Vagina (tissue), 2 donors: ENCODE data around the gene RNF227. TPM values are rescaled to one million over a fixed set of nuclear protein-coding genes. Genes with fewer than 3 reads are reported as not detected.
A peak's percentile ranks its signal among the peaks of the same experiment; 100 is the strongest.
"Not testable (repeated sequence)": the region's sequence is repeated elsewhere in the genome, so short reads cannot be mapped to it uniquely, and the experiment has no call there.

Experiments used
- DNase-seq, 2 donors: peaks; one replicate each; pipeline ENCODE4 v3.0.0-alpha.2; 2017; ENCODE audit errors: extremely low spot score in 2 of 2
- H3K27ac ChIP-seq: fragments of 200-600 bp; sonication (generic); one replicate; pipeline ENCODE4 v1.5.1; 2019
- H3K27me3 ChIP-seq: fragments of 200-600 bp; sonication (generic); one replicate; pipeline ENCODE4 v1.5.1; 2019
- H3K36me3 ChIP-seq, 2 donors: fragments of 200-600 bp; sonication (generic); one replicate each; pipeline ENCODE4 v1.5.1; 2017 to 2019
- H3K4me1 ChIP-seq: fragments of 200-600 bp; sonication (generic); one replicate; pipeline ENCODE4 v1.5.1; 2019
- H3K4me3 ChIP-seq, 2 donors: fragments of 200-600 bp; sonication (generic); 1 replicate in 1 of 2; 2 replicates in 1 of 2; pipeline ENCODE4 v1.5.1; 2016 to 2019
- H3K9me3 ChIP-seq: fragments of 200-600 bp; sonication (generic); one replicate; pipeline ENCODE4 v1.5.1; 2019
- POLR2A ChIP-seq, 2 donors: fragments of 450-650 bp; IDR thresholded peaks; one replicate each; pipeline ENCODE4 v1.6.1; 2017; ENCODE audit warnings: antibody characterized with exemption in 2 of 2, mild to moderate bottlenecking in 2 of 2, moderate library complexity in 2 of 2
- POLR2AphosphoS5 ChIP-seq, 2 donors: sonication (generic); formaldehyde crosslinking; IDR thresholded peaks; one replicate each; pipeline ENCODE4 v1.9.0; 2017; ENCODE audit warnings: antibody characterized with exemption in 2 of 2, mild to moderate bottlenecking in 2 of 2, low read depth in 1 of 2; ENCODE audit not compliant: insufficient read depth in 1 of 2
- intact Hi-C: fragments of 100-400 bp; cut with DNase I; formaldehyde crosslinking; loops from one replicate; pipeline ENCODE4 v1.15.1; 2023
- small RNA-seq: library from RNA; depleted of rRNA; stranded (forward); fragments of <200 nt; gene quantifications from one replicate; pipeline ENCODE3, GENCODE V24; 2016
- total RNA-seq: library from RNA; depleted of rRNA; stranded (reverse); fragments of >200 nt; gene quantifications from one replicate; pipeline ENCODE4 v1.2.3, GENCODE V29; 2016
- TF ChIP-seq, protein P1 (sequence below), 3 experiments: fragments of 450-650 bp in 2 of 3; fragments of 200-600 bp in 1 of 3; sonication (generic) in 1 of 3; IDR thresholded peaks; one replicate each; pipeline ENCODE4 v1.5.1; 2017 to 2019; ENCODE audit warnings: antibody characterized with exemption in 3 of 3, mild to moderate bottlenecking in 2 of 3, moderate library complexity in 2 of 3

RNF227 gene
- total RNA-seq, 1 donor from 2014 or later = 2.9 TPM

DNA sequence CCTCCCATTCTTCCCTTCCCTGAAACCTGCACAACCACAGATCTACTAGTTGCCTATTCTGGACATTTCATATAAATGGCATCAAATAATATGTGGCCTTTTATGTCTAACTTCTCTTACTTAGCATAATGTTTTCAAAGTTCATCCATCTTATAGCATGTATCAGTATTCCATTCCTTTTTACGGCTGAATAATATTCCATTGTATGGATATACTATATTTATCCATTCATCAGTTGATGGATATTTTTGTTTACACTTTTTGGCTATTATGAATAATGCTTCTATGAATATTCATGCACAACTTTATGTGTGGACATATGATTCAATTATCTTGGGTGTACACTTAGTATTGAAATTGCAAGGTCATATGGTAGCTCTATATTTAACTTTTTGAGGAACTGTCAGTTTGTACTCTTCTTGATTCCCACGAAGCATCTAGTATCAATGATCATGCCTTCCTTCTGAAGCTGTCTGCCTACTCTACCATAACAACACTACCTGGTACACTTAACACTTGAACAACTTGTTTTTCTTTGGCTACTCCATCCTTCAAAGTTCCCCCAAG lies 40.2 kb downstream of the RNF227 start:
- intact Hi-C loops = no loop called here
- Histone ChIP-seq H3K36me3 (peaks cover 0 to 6% of the 10 kb centered on the region in 2 donors), H3K4me1 (peaks cover 5% of the 10 kb centered on the region), H3K4me3 (no peak overlapping the region), H3K27me3 (no peaks in the 10 kb centered on the region), H3K27ac (no peak overlapping the region), H3K9me3 (no peaks in the 10 kb centered on the region)
- no peak for DNase-seq
- TF ChIP-seq POLR2A (IDR thresholded peaks at IDR 0.05) (no peak), POLR2AphosphoS5 (IDR thresholded peaks at IDR 0.05; ENCODE audit: insufficient read depth in 1 of 2, low read depth in 1 of 2) (no peak)
- TF ChIP-seq, protein P1, sequence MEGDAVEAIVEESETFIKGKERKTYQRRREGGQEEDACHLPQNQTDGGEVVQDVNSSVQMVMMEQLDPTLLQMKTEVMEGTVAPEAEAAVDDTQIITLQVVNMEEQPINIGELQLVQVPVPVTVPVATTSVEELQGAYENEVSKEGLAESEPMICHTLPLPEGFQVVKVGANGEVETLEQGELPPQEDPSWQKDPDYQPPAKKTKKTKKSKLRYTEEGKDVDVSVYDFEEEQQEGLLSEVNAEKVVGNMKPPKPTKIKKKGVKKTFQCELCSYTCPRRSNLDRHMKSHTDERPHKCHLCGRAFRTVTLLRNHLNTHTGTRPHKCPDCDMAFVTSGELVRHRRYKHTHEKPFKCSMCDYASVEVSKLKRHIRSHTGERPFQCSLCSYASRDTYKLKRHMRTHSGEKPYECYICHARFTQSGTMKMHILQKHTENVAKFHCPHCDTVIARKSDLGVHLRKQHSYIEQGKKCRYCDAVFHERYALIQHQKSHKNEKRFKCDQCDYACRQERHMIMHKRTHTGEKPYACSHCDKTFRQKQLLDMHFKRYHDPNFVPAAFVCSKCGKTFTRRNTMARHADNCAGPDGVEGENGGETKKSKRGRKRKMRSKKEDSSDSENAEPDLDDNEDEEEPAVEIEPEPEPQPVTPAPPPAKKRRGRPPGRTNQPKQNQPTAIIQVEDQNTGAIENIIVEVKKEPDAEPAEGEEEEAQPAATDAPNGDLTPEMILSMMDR (IDR thresholded peaks at IDR 0.05) = no peak

DNA sequence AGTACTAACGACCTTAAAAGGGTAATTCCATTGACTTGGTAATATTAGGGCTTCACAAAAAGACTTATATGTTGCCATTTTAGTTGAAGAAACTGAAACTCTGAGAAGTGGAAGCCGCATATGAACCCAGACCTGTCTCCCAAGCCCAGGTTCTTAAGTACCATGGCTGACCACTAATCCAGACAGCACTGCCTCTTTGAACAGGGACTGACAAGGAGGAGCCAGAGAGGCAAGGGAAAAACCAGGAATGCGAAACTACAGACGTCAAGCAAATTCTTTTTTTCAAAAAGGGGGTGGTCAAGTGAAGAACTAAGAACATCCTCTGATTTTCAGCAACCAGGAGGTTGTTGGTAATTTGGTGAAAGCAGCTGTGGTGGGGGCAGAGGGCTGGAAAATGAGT lies 43.0 kb downstream of the RNF227 start:
- peaks cover 5% of the 10 kb centered on the region for H3K4me1 ChIP-seq
- TF ChIP-seq POLR2AphosphoS5 (IDR thresholded peaks at IDR 0.05; ENCODE audit: insufficient read depth in 1 of 2, low read depth in 1 of 2) = no peak
- TF ChIP-seq, protein P1 (IDR thresholded peaks at IDR 0.05) = no peak
- no peak for TF ChIP-seq POLR2A (IDR thresholded peaks at IDR 0.05)
- H3K27ac ChIP-seq = no peak overlapping the region
- H3K4me3 ChIP-seq = no peak overlapping the region
- no peaks in the 10 kb centered on the region for H3K36me3 ChIP-seq
- no peak for DNase-seq
- H3K9me3 ChIP-seq = no peaks in the 10 kb centered on the region
- intact Hi-C loops = no loop called here
- H3K27me3 ChIP-seq = no peaks in the 10 kb centered on the region

DNA sequence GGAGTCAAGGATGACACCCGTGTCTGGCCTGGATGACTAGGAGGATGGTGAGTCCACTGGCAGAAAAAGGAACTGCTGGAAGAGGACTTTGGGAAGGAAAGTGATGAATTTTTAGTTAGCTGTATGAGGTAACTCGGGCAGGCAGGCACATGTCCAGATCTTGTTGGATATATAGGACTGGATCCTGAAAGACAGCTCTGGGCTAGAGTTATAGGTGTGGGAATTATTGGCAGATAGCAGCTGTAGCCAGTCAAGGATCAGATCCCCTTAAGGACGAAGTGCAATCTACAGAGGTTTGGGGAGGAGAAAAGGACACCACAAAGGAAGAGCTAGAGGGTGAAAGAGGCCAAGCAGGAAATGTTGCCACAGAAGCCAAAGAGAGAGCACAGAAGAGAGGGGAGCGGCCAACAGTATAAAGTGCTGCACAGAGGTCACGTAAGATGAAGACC lies 48.2 kb downstream of the RNF227 start:
- Histone ChIP-seq H3K4me3 (no peak overlapping the region), H3K36me3 (no peaks in the 10 kb centered on the region), H3K4me1 (peaks cover 16% of the 10 kb centered on the region), H3K9me3 (no peaks in the 10 kb centered on the region), H3K27me3 (no peaks in the 10 kb centered on the region), H3K27ac (no peak overlapping the region)
- TF ChIP-seq POLR2A (IDR thresholded peaks at IDR 0.05) (no peak), POLR2AphosphoS5 (IDR thresholded peaks at IDR 0.05; ENCODE audit: insufficient read depth in 1 of 2, low read depth in 1 of 2) (no peak)
- TF ChIP-seq, protein P1 (IDR thresholded peaks at IDR 0.05) = no peak
- intact Hi-C loops = no loop called here
- peak; percentile 52 to 79 for DNase-seq

DNA sequence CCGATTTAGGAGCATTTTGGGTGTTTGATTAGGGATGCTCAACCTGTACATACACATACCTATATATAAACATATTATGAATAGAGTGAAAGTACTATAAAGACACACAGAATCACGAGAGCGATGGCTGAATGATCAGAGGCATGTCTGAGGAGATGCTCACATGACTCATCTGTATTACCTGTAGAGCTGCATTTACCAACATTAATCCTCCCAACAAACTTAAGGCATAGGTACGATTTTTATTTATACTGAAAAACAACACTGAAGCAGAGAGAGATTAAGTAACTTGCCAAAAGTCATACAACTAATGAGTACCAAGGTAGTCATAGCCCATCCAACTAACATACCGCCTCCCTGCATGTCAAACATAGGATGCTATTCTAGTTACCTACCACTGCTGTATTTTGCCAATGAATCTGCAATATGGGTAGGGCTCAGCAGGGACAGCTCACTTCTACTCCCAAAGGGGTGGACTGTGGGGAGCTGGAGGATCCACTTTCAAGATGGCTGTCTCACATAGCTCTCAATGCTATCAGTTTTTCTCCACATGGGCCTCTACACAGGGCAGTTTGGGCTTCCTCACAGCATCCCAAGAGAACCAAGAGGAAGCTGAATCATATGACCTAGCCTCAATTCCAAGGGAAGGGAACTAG lies 51.0 kb downstream of the RNF227 start:
- H3K4me1 ChIP-seq = peaks cover 17% of the 10 kb centered on the region
- peak; percentile 64 to 80 for DNase-seq
- H3K9me3 ChIP-seq = no peaks in the 10 kb centered on the region
- no peaks in the 10 kb centered on the region for H3K27me3 ChIP-seq
- TF ChIP-seq POLR2AphosphoS5 (IDR thresholded peaks at IDR 0.05; ENCODE audit: insufficient read depth in 1 of 2, low read depth in 1 of 2) (no peak), POLR2A (IDR thresholded peaks at IDR 0.05) (no peak)
- TF ChIP-seq, protein P1 (IDR thresholded peaks at IDR 0.05) = no peak
- no peak overlapping the region for H3K27ac ChIP-seq
- intact Hi-C loops = loop anchor here (5.0 kb wide), 1 partner anchor 122 kb away; no protein-coding TSS in a partner anchor
- no peak overlapping the region for H3K4me3 ChIP-seq
- no peaks in the 10 kb centered on the region for H3K36me3 ChIP-seq

DNA sequence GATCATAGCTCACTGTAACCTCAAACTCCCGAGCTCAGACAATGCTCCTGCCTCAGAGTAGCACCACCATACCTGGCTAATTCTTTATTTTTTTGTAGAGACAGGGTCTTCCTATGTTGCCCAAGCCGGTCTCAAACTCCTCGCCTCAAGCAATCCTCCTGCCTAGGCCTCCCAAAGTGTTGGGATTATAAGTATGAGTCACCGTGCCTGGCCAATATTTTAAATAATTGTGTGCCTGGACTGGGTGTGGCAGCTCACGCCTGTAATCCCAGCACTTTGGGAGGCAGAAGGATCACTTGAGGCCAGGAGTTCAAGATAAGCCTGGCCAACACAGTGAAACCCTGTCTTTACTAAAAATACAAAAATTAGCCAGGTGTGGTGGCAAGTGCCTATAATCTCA lies 51.7 kb downstream of the RNF227 start:
- H3K4me1 ChIP-seq = peaks cover 18% of the 10 kb centered on the region
- H3K36me3 ChIP-seq, H3K4me3 ChIP-seq, H3K9me3 ChIP-seq, H3K27me3 ChIP-seq, H3K27ac ChIP-seq: not testable (repeated sequence)
- intact Hi-C loops = loop anchor here (5.0 kb wide), 1 partner anchor 123 kb away; no protein-coding TSS in a partner anchor
- DNase-seq = peak in 1 of 2 donors; percentile 12

Small RNA genes lying within 50 kb of the gene (small RNA-seq; reads per million reads assigned to genes)
- gene SCARNA21 = 47.6 reads per million, percentile 96 among the genes with 10 or more reads in this experiment

Other genes with a start within 250 kb of the RNF227 start
- 18.7 TPM for gene TP53, start 228.8 kb downstream of the RNF227 start, total RNA-seq
- 7.6 TPM for gene WRAP53, start 227.8 kb downstream of the RNF227 start, total RNA-seq
- gene EFNB3, start 211.1 kb downstream of the RNF227 start, total RNA-seq = 2.7 TPM
- gene DNAH2, start 198.5 kb downstream of the RNF227 start, total RNA-seq = 0.49 TPM
- 12.5 TPM for gene KDM6B, start 82.1 kb downstream of the RNF227 start, total RNA-seq
- 26.3 TPM for gene TMEM88, start 61.2 kb downstream of the RNF227 start, total RNA-seq
- gene NAA38, start 58.7 kb downstream of the RNF227 start, total RNA-seq = 83.5 TPM
- gene CYB5D1, start 58.3 kb downstream of the RNF227 start, total RNA-seq = 4.4 TPM
- 128 TPM for gene CHD3, start 27.5 kb downstream of the RNF227 start, total RNA-seq
- gene KCNAB3, start 13.6 kb upstream of the RNF227 start, total RNA-seq = 2.7 TPM
- gene TRAPPC1, start 15.7 kb upstream of the RNF227 start, total RNA-seq = 74.4 TPM
- gene CNTROB, start 15.9 kb upstream of the RNF227 start, total RNA-seq = 20.9 TPM
- not detected for gene GUCY2D, start 86.3 kb upstream of the RNF227 start, total RNA-seq
- 28.7 TPM for gene ALOX15B, start 122.8 kb upstream of the RNF227 start, total RNA-seq
- gene ALOX12B, start 171.4 kb upstream of the RNF227 start, total RNA-seq = 15.0 TPM
- 1.5 TPM for gene ALOXE3, start 202.2 kb upstream of the RNF227 start, total RNA-seq
- not detected for gene HES7, start 207.8 kb upstream of the RNF227 start, total RNA-seq
- 215 TPM for gene PER1, start 236.1 kb upstream of the RNF227 start, total RNA-seq
- gene VAMP2, start 246.7 kb upstream of the RNF227 start, total RNA-seq = 35.6 TPM